Spleen (tissue), 7 donors: ENCODE data around the gene ETDC.

ENCODE experiments used
- POLR2A ChIP-seq, 3 donors: fragments of 450-650 bp; IDR thresholded peaks; one replicate each; pipeline ENCODE4 v1.5.1; 2017; ENCODE audit warnings: antibody characterized with exemption in 3 of 3, mild to moderate bottlenecking in 1 of 3
- POLR2AphosphoS5 ChIP-seq, 3 donors: sonication (generic); formaldehyde crosslinking; IDR thresholded peaks; one replicate each; pipeline ENCODE4 v1.5.1; 2017; ENCODE audit warnings: antibody characterized with exemption in 3 of 3
- TF ChIP-seq, protein P1 (sequence below), 11 experiments: fragments of 200-600 bp in 7 of 11; fragments of 450-650 bp in 4 of 11; sonication (generic) in 4 of 11; IDR thresholded peaks in 8 of 11; conservative IDR thresholded peaks in 3 of 11; 1 replicate in 7 of 11; 2 replicates in 4 of 11; pipeline versions ENCODE4 v1.4.0 to v1.8.0; 2016 to 2021; ENCODE audit warnings: antibody characterized with exemption in 11 of 11, inconsistent platforms in 4 of 11, mild to moderate bottlenecking in 1 of 11
- donor health status: DM: no; HTN: no; CAD: no; lungs with moderate emphysema.
- donor health status: DM: no; HTN: no; CAD: no.
- donor health status: DM: no; HTN: no; CAD: no.

DNA sequence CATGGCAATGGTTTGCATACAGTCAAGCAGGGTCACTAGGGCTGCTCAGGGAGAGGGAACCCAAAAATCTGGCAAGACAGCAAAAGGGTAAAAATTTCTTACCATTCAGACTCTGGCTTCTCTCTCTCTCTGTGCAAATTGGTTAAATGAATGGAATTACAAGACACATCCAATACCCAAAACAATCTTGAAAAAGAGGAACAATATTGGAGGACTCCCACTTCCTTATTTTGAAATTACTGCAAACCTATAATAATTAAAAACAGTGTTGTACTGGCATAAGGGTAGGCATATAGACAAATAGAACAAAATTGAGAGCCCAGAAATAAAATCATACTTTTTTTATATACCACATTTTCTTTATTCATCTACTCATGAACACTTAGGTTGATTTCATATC lies 33.3 kb upstream of the ETDC start:
- TF ChIP-seq POLR2A (IDR thresholded peaks at IDR 0.05): no peak
- TF ChIP-seq POLR2AphosphoS5 (IDR thresholded peaks at IDR 0.05): no peak
- TF ChIP-seq, protein P1, sequence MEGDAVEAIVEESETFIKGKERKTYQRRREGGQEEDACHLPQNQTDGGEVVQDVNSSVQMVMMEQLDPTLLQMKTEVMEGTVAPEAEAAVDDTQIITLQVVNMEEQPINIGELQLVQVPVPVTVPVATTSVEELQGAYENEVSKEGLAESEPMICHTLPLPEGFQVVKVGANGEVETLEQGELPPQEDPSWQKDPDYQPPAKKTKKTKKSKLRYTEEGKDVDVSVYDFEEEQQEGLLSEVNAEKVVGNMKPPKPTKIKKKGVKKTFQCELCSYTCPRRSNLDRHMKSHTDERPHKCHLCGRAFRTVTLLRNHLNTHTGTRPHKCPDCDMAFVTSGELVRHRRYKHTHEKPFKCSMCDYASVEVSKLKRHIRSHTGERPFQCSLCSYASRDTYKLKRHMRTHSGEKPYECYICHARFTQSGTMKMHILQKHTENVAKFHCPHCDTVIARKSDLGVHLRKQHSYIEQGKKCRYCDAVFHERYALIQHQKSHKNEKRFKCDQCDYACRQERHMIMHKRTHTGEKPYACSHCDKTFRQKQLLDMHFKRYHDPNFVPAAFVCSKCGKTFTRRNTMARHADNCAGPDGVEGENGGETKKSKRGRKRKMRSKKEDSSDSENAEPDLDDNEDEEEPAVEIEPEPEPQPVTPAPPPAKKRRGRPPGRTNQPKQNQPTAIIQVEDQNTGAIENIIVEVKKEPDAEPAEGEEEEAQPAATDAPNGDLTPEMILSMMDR (IDR thresholded peaks at IDR 0.05 in 8 of 11, conservative IDR thresholded peaks at IDR 0.05 in 3 of 11): no peak
